Nephron progenitor cell (in vitro differentiated cells): ENCODE results near the gene SPTLC3.

Source experiments
- DNase-seq: peaks from one replicate; pipeline ENCODE4 v3.0.0; 2021
- H3K27ac Mint-ChIP-seq: 2 replicates; pipeline ENCODE4 v1.8.0; 2021; ENCODE audit warnings: mild to moderate bottlenecking, moderate library complexity, mixed read lengths
- H3K27me3 Mint-ChIP-seq: 2 replicates; pipeline ENCODE4 v1.8.0; 2021; ENCODE audit warnings: mild to moderate bottlenecking, low read depth, mixed read lengths; ENCODE audit not compliant: poor library complexity
- H3K36me3 Mint-ChIP-seq: 2 replicates; pipeline ENCODE4 v1.8.0; 2021; ENCODE audit warnings: low read depth, mixed read lengths
- H3K4me1 Mint-ChIP-seq: 2 replicates; pipeline ENCODE4 v1.8.0; 2021; ENCODE audit warnings: mixed read lengths
- H3K4me3 Mint-ChIP-seq: 2 replicates; pipeline ENCODE4 v1.8.0; 2021; ENCODE audit warnings: mild to moderate bottlenecking, moderate library complexity, mixed read lengths
- H3K9me3 Mint-ChIP-seq: 2 replicates; pipeline ENCODE4 v1.8.0; 2021; ENCODE audit warnings: mild to moderate bottlenecking, moderate library complexity, mixed read lengths
- CTCF ChIP-seq: fragments of 200-600 bp; sonication (generic); IDR thresholded peaks from 2 replicates; pipeline ENCODE4 v1.5.0; 2021; ENCODE audit warnings: antibody characterized with exemption

The SPTLC3 gene

GRCh38 chr20:13029687-13030375, 21.1 kb downstream of the SPTLC3 start:
- Mint-ChIP-seq H3K4me1 (peaks cover 15% of the 10 kb centered on the region), H3K36me3 (peaks cover 20% of the 10 kb centered on the region), H3K4me3 (no peak overlapping the region)

GRCh38 chr20:13031751-13032150, 23.0 kb downstream of the SPTLC3 start:
- Mint-ChIP-seq H3K27ac (no peak overlapping the region), H3K9me3 (no peaks in the 10 kb centered on the region), H3K4me3 (no peak overlapping the region), H3K27me3 (no peaks in the 10 kb centered on the region), H3K4me1 (peaks cover 15% of the 10 kb centered on the region), H3K36me3 (peaks cover 19% of the 10 kb centered on the region)
- no peak for DNase-seq
- TF ChIP-seq CTCF = no peak

More at GRCh38 chr20:13029687-13030375, 21.1 kb downstream of the SPTLC3 start:
- Mint-ChIP-seq H3K27ac (no peak overlapping the region), H3K27me3 (no peaks in the 10 kb centered on the region), H3K9me3 (no peaks in the 10 kb centered on the region)
- no peak for DNase-seq
- no peak for TF ChIP-seq CTCF

GRCh38 chr20:13034115-13034514, 25.3 kb downstream of the SPTLC3 start:
- Mint-ChIP-seq H3K27ac (no peak overlapping the region), H3K36me3 (peaks cover 23% of the 10 kb centered on the region), H3K4me1 (peaks cover 15% of the 10 kb centered on the region), H3K4me3 (no peak overlapping the region), H3K9me3 (no peaks in the 10 kb centered on the region), H3K27me3 (no peaks in the 10 kb centered on the region)
- TF ChIP-seq CTCF = no peak
- DNase-seq = no peak

- Mint-ChIP-seq H3K27me3 (no peaks in the 10 kb centered on the region), H3K4me3 (no peak overlapping the region), H3K9me3 (no peaks in the 10 kb centered on the region), H3K4me1 (peaks cover 10% of the 10 kb centered on the region), H3K36me3 (peaks cover 23% of the 10 kb centered on the region), H3K27ac (no peak overlapping the region)
- no peak for TF ChIP-seq CTCF
- DNase-seq = no peak
Measured at GRCh38 chr20:13034936-13035335, 26.2 kb downstream of the SPTLC3 start.

- Mint-ChIP-seq H3K27me3 (no peaks in the 10 kb centered on the region), H3K27ac (no peak overlapping the region), H3K4me1 (peaks cover 4% of the 10 kb centered on the region), H3K9me3 (no peaks in the 10 kb centered on the region), H3K4me3 (no peak overlapping the region), H3K36me3 (peaks cover 23% of the 10 kb centered on the region)
- no peak for TF ChIP-seq CTCF
- no peak for DNase-seq
Measured at GRCh38 chr20:13035399-13036152, 26.8 kb downstream of the SPTLC3 start.
